GM19452 (cell line): ENCODE data around the gene FARP1.

ENCODE experiments used
- ATAC-seq: cut with Tn5 transposase; IDR thresholded peaks from one replicate; pipeline ENCODE4 v1.9.1; 2021; ENCODE audit not compliant: unreplicated experiment

The FARP1 gene

GRCh38 chr13:98200211-98200878, 57.5 kb downstream of the FARP1 start:
- ATAC-seq: no peak

GRCh38 chr13:98201189-98201588, 58.3 kb downstream of the FARP1 start:
- ATAC-seq: no peak

GRCh38 chr13:98201984-98202383, 59.1 kb downstream of the FARP1 start:
- ATAC-seq: no peak

- no peak for ATAC-seq
These were observed 60.9 kb downstream of the FARP1 start for GRCh38 chr13:98203646-98204326.

- no peak for ATAC-seq
These were observed 61.7 kb downstream of the FARP1 start for GRCh38 chr13:98204546-98204945.

- ATAC-seq: no peak
These were observed 64.1 kb downstream of the FARP1 start for GRCh38 chr13:98206946-98207345.

- no peak for ATAC-seq
These were observed 64.5 kb downstream of the FARP1 start for GRCh38 chr13:98207416-98207815.

GRCh38 chr13:98208606-98209005, 65.7 kb downstream of the FARP1 start:
- no peak for ATAC-seq

GRCh38 chr13:98212763-98213162, 69.9 kb downstream of the FARP1 start:
- ATAC-seq: no peak

- ATAC-seq: no peak
These were observed 70.5 kb downstream of the FARP1 start for GRCh38 chr13:98213354-98213753.

GRCh38 chr13:98214008-98214643, 71.2 kb downstream of the FARP1 start:
- no peak for ATAC-seq

- no peak for ATAC-seq
These were observed 71.8 kb downstream of the FARP1 start for GRCh38 chr13:98214707-98215106.

GRCh38 chr13:98215508-98215907, 72.6 kb downstream of the FARP1 start:
- ATAC-seq: no peak

GRCh38 chr13:98216135-98216565, 73.3 kb downstream of the FARP1 start:
- ATAC-seq: no peak

- ATAC-seq: no peak
These were observed 73.9 kb downstream of the FARP1 start for GRCh38 chr13:98216711-98217285.

- no peak for ATAC-seq
These were observed 74.7 kb downstream of the FARP1 start for GRCh38 chr13:98217597-98217996.

GRCh38 chr13:98219685-98220084, 76.8 kb downstream of the FARP1 start:
- no peak for ATAC-seq

- ATAC-seq: no peak
These were observed 77.4 kb downstream of the FARP1 start for GRCh38 chr13:98220271-98220791.

GRCh38 chr13:98221234-98221633, 78.3 kb downstream of the FARP1 start:
- ATAC-seq: no peak

GRCh38 chr13:98222081-98222554, 79.2 kb downstream of the FARP1 start:
- ATAC-seq: no peak

GRCh38 chr13:98222816-98223215, 79.9 kb downstream of the FARP1 start:
- no peak for ATAC-seq
